ENCODE measurements around the gene CD276. TPM values are rescaled to one million over a fixed set of nuclear protein-coding genes. Genes with fewer than 3 reads are reported as not detected.
"Not testable (repeated sequence)": the region's sequence is repeated elsewhere in the genome, so short reads cannot be mapped to it uniquely, and the experiment has no call there.

The CD276 gene
- total and polyA plus RNA-seq, 4 donors: 27.7 to 67.9 (median 59.0) TPM

- Histone ChIP-seq H3K4me1 (ENCODE audit: control insufficient read depth in 1 of 2, insufficient read depth in 2 of 2, low read length in 2 of 2) (no peaks in the 10 kb centered on the region), H3K36me3 (ENCODE audit: control insufficient read depth in 1 of 2, insufficient read depth in 2 of 2, low read length in 1 of 2) (peaks cover 0 to 2% of the 10 kb centered on the region in 2 donors), H3K4me3 (ENCODE audit: low read length in 2 of 2) (no peak overlapping the region), H3K9me3 (ENCODE audit: control insufficient read depth, low read length) (no peaks in the 10 kb centered on the region), H3K27me3 (ENCODE audit: control insufficient read depth in 1 of 2, insufficient read depth in 2 of 2, low read length in 1 of 2) (no peaks in the 10 kb centered on the region), H3K27ac (ENCODE audit: low read depth in 1 of 2, low read length in 2 of 2) (no peak overlapping the region)
- DNase-seq: no peak
- no peak for ATAC-seq (ENCODE audit: low FRiP score)
- WGBS, 2 donors: 86 to 90% methylated on average over 4 of the region's 4 CpGs
- intact Hi-C loops (cut with DNase I): no loop called here
Measured at GRCh38 chr15:73718694-73719093, 34.5 kb downstream of the CD276 start.

GRCh38 chr15:73722425-73722824 lies 38.2 kb downstream of the CD276 start:
- ATAC-seq (ENCODE audit: low FRiP score) (no peak), DNase-seq (no peak)
- Histone ChIP-seq H3K27ac (ENCODE audit: low read depth in 1 of 2, low read length in 2 of 2) (no peak overlapping the region), H3K27me3 (ENCODE audit: control insufficient read depth in 1 of 2, insufficient read depth in 2 of 2, low read length in 1 of 2) (no peaks in the 10 kb centered on the region), H3K4me3 (ENCODE audit: low read length in 2 of 2) (no peak overlapping the region), H3K9me3 (ENCODE audit: control insufficient read depth, low read length) (no peaks in the 10 kb centered on the region), H3K36me3 (ENCODE audit: control insufficient read depth in 1 of 2, insufficient read depth in 2 of 2, low read length in 1 of 2) (no peaks in the 10 kb centered on the region), H3K4me1 (ENCODE audit: control insufficient read depth in 1 of 2, insufficient read depth in 2 of 2, low read length in 2 of 2) (no peaks in the 10 kb centered on the region)
- WGBS, 2 donors: 96 to 100% methylated on average over 3 of the region's 3 CpGs
- intact Hi-C loops (cut with DNase I): no loop called here

GRCh38 chr15:73723191-73723590 lies 39.0 kb downstream of the CD276 start:
- WGBS, 2 donors: 69% methylated on average over 4 of the region's 4 CpGs
- H3K27me3 ChIP-seq (ENCODE audit: control insufficient read depth in 1 of 2, insufficient read depth in 2 of 2, low read length in 1 of 2): no peaks in the 10 kb centered on the region
- intact Hi-C loops (cut with DNase I): no loop called here

GRCh38 chr15:73724212-73724611 lies 40.0 kb downstream of the CD276 start:
- H3K36me3 ChIP-seq (ENCODE audit: control insufficient read depth in 1 of 2, insufficient read depth in 2 of 2, low read length in 1 of 2): no peaks in the 10 kb centered on the region
- no peaks in the 10 kb centered on the region for H3K9me3 ChIP-seq (ENCODE audit: control insufficient read depth, low read length)
- ATAC-seq (ENCODE audit: low FRiP score) (no peak), DNase-seq (no peak)
- no peak overlapping the region for H3K4me3 ChIP-seq (ENCODE audit: low read length in 2 of 2)
- intact Hi-C loops (cut with DNase I): no loop called here
- H3K27me3 ChIP-seq (ENCODE audit: control insufficient read depth in 1 of 2, insufficient read depth in 2 of 2, low read length in 1 of 2): no peaks in the 10 kb centered on the region
- H3K4me1 ChIP-seq (ENCODE audit: control insufficient read depth in 1 of 2, insufficient read depth in 2 of 2, low read length in 2 of 2): no peaks in the 10 kb centered on the region
- WGBS, 2 donors: 79 to 87% methylated on average over 3 of the region's 3 CpGs
- no peak overlapping the region for H3K27ac ChIP-seq (ENCODE audit: low read depth in 1 of 2, low read length in 2 of 2)

More at GRCh38 chr15:73723191-73723590, 39.0 kb downstream of the CD276 start:
- Histone ChIP-seq H3K27ac (ENCODE audit: low read depth in 1 of 2, low read length in 2 of 2) (no peak overlapping the region), H3K9me3 (ENCODE audit: control insufficient read depth, low read length) (no peaks in the 10 kb centered on the region), H3K36me3 (ENCODE audit: control insufficient read depth in 1 of 2, insufficient read depth in 2 of 2, low read length in 1 of 2) (no peaks in the 10 kb centered on the region), H3K4me3 (ENCODE audit: low read length in 2 of 2) (no peak overlapping the region), H3K4me1 (ENCODE audit: control insufficient read depth in 1 of 2, insufficient read depth in 2 of 2, low read length in 2 of 2) (no peaks in the 10 kb centered on the region)
- DNase-seq (no peak), ATAC-seq (ENCODE audit: low FRiP score) (no peak)

- ATAC-seq (ENCODE audit: low FRiP score) (no peak), DNase-seq (no peak)
- Histone ChIP-seq H3K9me3 (ENCODE audit: control insufficient read depth, low read length) (no peaks in the 10 kb centered on the region), H3K4me1 (ENCODE audit: control insufficient read depth in 1 of 2, insufficient read depth in 2 of 2, low read length in 2 of 2) (no peaks in the 10 kb centered on the region), H3K27me3 (ENCODE audit: control insufficient read depth in 1 of 2, insufficient read depth in 2 of 2, low read length in 1 of 2) (no peaks in the 10 kb centered on the region), H3K4me3 (ENCODE audit: low read length in 2 of 2) (no peak overlapping the region), H3K27ac (ENCODE audit: low read depth in 1 of 2, low read length in 2 of 2) (no peak overlapping the region), H3K36me3 (ENCODE audit: control insufficient read depth in 1 of 2, insufficient read depth in 2 of 2, low read length in 1 of 2) (no peaks in the 10 kb centered on the region)
- WGBS, 2 donors: 89 to 91% methylated on average over 7 of the region's 7 CpGs
- intact Hi-C loops (cut with DNase I): no loop called here
Measured at GRCh38 chr15:73727330-73727976, 43.3 kb downstream of the CD276 start.

GRCh38 chr15:73732051-73732450 lies 47.9 kb downstream of the CD276 start:
- H3K4me3 ChIP-seq (ENCODE audit: low read length in 2 of 2); H3K36me3 ChIP-seq (ENCODE audit: control insufficient read depth in 1 of 2, insufficient read depth in 2 of 2, low read length in 1 of 2); ATAC-seq (ENCODE audit: low FRiP score); H3K9me3 ChIP-seq (ENCODE audit: control insufficient read depth, low read length); DNase-seq; intact Hi-C loops (cut with DNase I); H3K4me1 ChIP-seq (ENCODE audit: control insufficient read depth in 1 of 2, insufficient read depth in 2 of 2, low read length in 2 of 2); H3K27ac ChIP-seq (ENCODE audit: low read depth in 1 of 2, low read length in 2 of 2); H3K27me3 ChIP-seq (ENCODE audit: control insufficient read depth in 1 of 2, insufficient read depth in 2 of 2, low read length in 1 of 2): not testable (repeated sequence)
- 95 to 96% methylated on average over 24 to 29 of the region's 29 CpGs for WGBS, 2 donors

GRCh38 chr15:73732930-73733329 lies 48.7 kb downstream of the CD276 start:
- DNase-seq (no peak), ATAC-seq (ENCODE audit: low FRiP score) (no peak)
- no peak overlapping the region for H3K4me3 ChIP-seq (ENCODE audit: low read length in 2 of 2)
- no peaks in the 10 kb centered on the region for H3K36me3 ChIP-seq (ENCODE audit: control insufficient read depth in 1 of 2, insufficient read depth in 2 of 2, low read length in 1 of 2)
- no peaks in the 10 kb centered on the region for H3K4me1 ChIP-seq (ENCODE audit: control insufficient read depth in 1 of 2, insufficient read depth in 2 of 2, low read length in 2 of 2)
- intact Hi-C loops (cut with DNase I): no loop called here
- no peaks in the 10 kb centered on the region for H3K9me3 ChIP-seq (ENCODE audit: control insufficient read depth, low read length)
- no peaks in the 10 kb centered on the region for H3K27me3 ChIP-seq (ENCODE audit: control insufficient read depth in 1 of 2, insufficient read depth in 2 of 2, low read length in 1 of 2)
- WGBS, 2 donors: 74 to 80% methylated on average over 3 of the region's 3 CpGs
- no peak overlapping the region for H3K27ac ChIP-seq (ENCODE audit: low read depth in 1 of 2, low read length in 2 of 2)

- no peaks in the 10 kb centered on the region for H3K9me3 ChIP-seq (ENCODE audit: control insufficient read depth, low read length)
- no peak overlapping the region for H3K27ac ChIP-seq (ENCODE audit: low read depth in 1 of 2, low read length in 2 of 2)
- no peaks in the 10 kb centered on the region for H3K4me1 ChIP-seq (ENCODE audit: control insufficient read depth in 1 of 2, insufficient read depth in 2 of 2, low read length in 2 of 2)
- H3K27me3 ChIP-seq (ENCODE audit: control insufficient read depth in 1 of 2, insufficient read depth in 2 of 2, low read length in 1 of 2): no peaks in the 10 kb centered on the region
- no peak overlapping the region for H3K4me3 ChIP-seq (ENCODE audit: low read length in 2 of 2)
- intact Hi-C loops (cut with DNase I): no loop called here
- DNase-seq (no peak), ATAC-seq (ENCODE audit: low FRiP score) (no peak)
- 52 to 64% methylated on average over 7 of the region's 7 CpGs for WGBS, 2 donors
- H3K36me3 ChIP-seq (ENCODE audit: control insufficient read depth in 1 of 2, insufficient read depth in 2 of 2, low read length in 1 of 2): no peaks in the 10 kb centered on the region
Measured at GRCh38 chr15:73737535-73737934, 53.4 kb downstream of the CD276 start.

GRCh38 chr15:73740152-73741048 lies 56.2 kb downstream of the CD276 start:
- ATAC-seq (ENCODE audit: low FRiP score) (no peak), DNase-seq (no peak)
- WGBS, 2 donors: 94 to 95% methylated on average over 25 of the region's 25 CpGs
- no peaks in the 10 kb centered on the region for H3K9me3 ChIP-seq (ENCODE audit: control insufficient read depth, low read length)
- intact Hi-C loops (cut with DNase I): no loop called here
- no peaks in the 10 kb centered on the region for H3K36me3 ChIP-seq (ENCODE audit: control insufficient read depth in 1 of 2, insufficient read depth in 2 of 2, low read length in 1 of 2)
- no peaks in the 10 kb centered on the region for H3K4me1 ChIP-seq (ENCODE audit: control insufficient read depth in 1 of 2, insufficient read depth in 2 of 2, low read length in 2 of 2)
- H3K4me3 ChIP-seq (ENCODE audit: low read length in 2 of 2): no peak overlapping the region
- H3K27me3 ChIP-seq (ENCODE audit: control insufficient read depth in 1 of 2, insufficient read depth in 2 of 2, low read length in 1 of 2): no peaks in the 10 kb centered on the region
- no peak overlapping the region for H3K27ac ChIP-seq (ENCODE audit: low read depth in 1 of 2, low read length in 2 of 2)
